ENCODE data around the gene MYD88. TPM values are rescaled to one million over a fixed set of nuclear protein-coding genes. Genes with fewer than 3 reads are reported as not detected.

The MYD88 gene
- total RNA-seq, 2 experiments from 2014 or later, result 69.3 to 70.3 TPM

GRCh38 chr3:38136393-38136776, 2.1 kb upstream of the MYD88 start:
- Mint-ChIP-seq H3K4me3 (peak overlapping the region; percentile 84), H3K4me1 (peaks cover 59% of the 10 kb centered on the region), H3K27me3 (no peaks in the 10 kb centered on the region), H3K36me3 (peaks cover 48% of the 10 kb centered on the region), H3K9me3 (ENCODE audit: low read depth) (no peaks in the 10 kb centered on the region), H3K27ac (peak overlapping the region; percentile 96)
- CTCF ChIA-PET, result interaction anchor here (1.1 to 2.3 kb wide), 8 partner anchors 17 to 210 kb away, joined by 3 to 16 read pairs (median 6); partner anchors contain the start of genes DLEC1, OXSR1 and XYLB
- ATAC-seq (no peak), DNase-seq (peak; percentile 50)

- Mint-ChIP-seq H3K27ac (peak within 1 kb of the TSS; percentile 96), H3K9me3 (ENCODE audit: low read depth) (no peaks in the 10 kb centered on the region), H3K27me3 (no peaks in the 10 kb centered on the region), H3K36me3 (peaks cover 47% of the 10 kb centered on the region), H3K4me1 (peaks cover 63% of the 10 kb centered on the region), H3K4me3 (peak within 1 kb of the TSS; percentile 84)
- CTCF ChIA-PET, result interaction anchor here (0.7 to 2.3 kb wide), 10 partner anchors 17 to 384 kb away, joined by 3 to 16 read pairs (median 6); partner anchors contain the start of genes DLEC1, OXSR1 and XYLB
- DNase-seq (peak; percentile 100), ATAC-seq (peak; percentile 88)
Observed at GRCh38 chr3:38136777-38137614, 1.5 kb upstream of the MYD88 start, which contains the start of gene ACAA1. Gene ACAA1, minus strand, starts transcription at chr3:38137127. Its CDS starts 92 bp downstream, at chr3:38137035.

- ATAC-seq, result peak; percentile 2
- peaks cover 51% of the 10 kb centered on the region for H3K36me3 Mint-ChIP-seq
- CTCF ChIA-PET, result interaction anchor here (0.7 to 2.3 kb wide), 7 partner anchors 22 to 384 kb away, joined by 3 to 16 read pairs (median 7); partner anchors contain the start of genes OXSR1 and XYLB
Observed at GRCh38 chr3:38137615-38138348, 679 bp upstream of the MYD88 start.

GRCh38 chr3:38139191-38139590, 730 bp downstream of the MYD88 start:
- Mint-ChIP-seq H3K4me3 (peak overlapping the region; percentile 84), H3K4me1 (peaks cover 54% of the 10 kb centered on the region), H3K27ac (peak overlapping the region; percentile 96), H3K36me3 (peaks cover 44% of the 10 kb centered on the region), H3K27me3 (no peaks in the 10 kb centered on the region), H3K9me3 (ENCODE audit: low read depth) (no peaks in the 10 kb centered on the region)
- no peak for DNase-seq
- ATAC-seq, result no peak
- CTCF ChIA-PET, result interaction anchor here (0.9 to 2.2 kb wide), 4 partner anchors 9 to 142 kb away, joined by 3 to 10 read pairs (median 4); partner anchors contain the start of gene OXSR1

More at GRCh38 chr3:38137615-38138348, 679 bp upstream of the MYD88 start:
- Mint-ChIP-seq H3K27me3 (no peaks in the 10 kb centered on the region), H3K4me3 (peak overlapping the region; percentile 84), H3K9me3 (ENCODE audit: low read depth) (no peaks in the 10 kb centered on the region), H3K4me1 (peaks cover 63% of the 10 kb centered on the region), H3K27ac (peak overlapping the region; percentile 96)
- peak; percentile 60 for DNase-seq

- Mint-ChIP-seq H3K27me3 (no peaks in the 10 kb centered on the region), H3K27ac (peak overlapping the region; percentile 96), H3K4me3 (peak overlapping the region; percentile 84), H3K9me3 (ENCODE audit: low read depth) (no peaks in the 10 kb centered on the region), H3K4me1 (peaks cover 49% of the 10 kb centered on the region), H3K36me3 (peaks cover 40% of the 10 kb centered on the region)
- CTCF ChIA-PET, result interaction anchor here (1.0 to 2.2 kb wide), 5 partner anchors 9 to 143 kb away, joined by 3 to 10 read pairs (median 3); no protein-coding TSS in a partner anchor
- DNase-seq, result peak; percentile 41
- no peak for ATAC-seq
Observed at GRCh38 chr3:38139652-38140051, 1.2 kb downstream of the MYD88 start.

GRCh38 chr3:38140326-38141172, 2.1 kb downstream of the MYD88 start:
- Mint-ChIP-seq H3K27ac (no peak overlapping the region), H3K27me3 (no peaks in the 10 kb centered on the region), H3K4me3 (peak overlapping the region; percentile 84), H3K9me3 (ENCODE audit: low read depth) (no peaks in the 10 kb centered on the region), H3K36me3 (peaks cover 35% of the 10 kb centered on the region), H3K4me1 (peaks cover 42% of the 10 kb centered on the region)
- ATAC-seq (no peak), DNase-seq (peak; percentile 39)
- CTCF ChIA-PET, result interaction anchor here (0.9 to 2.2 kb wide), 4 partner anchors 13 to 23 kb away, joined by 3 to 10 read pairs (median 4); no protein-coding TSS in a partner anchor

- CTCF ChIA-PET, result interaction anchor here (0.9 to 2.2 kb wide), 2 partner anchors 12 to 22 kb away, joined by 5 to 10 read pairs; no protein-coding TSS in a partner anchor
- peak overlapping the region; percentile 84 for H3K4me3 Mint-ChIP-seq
- no peaks in the 10 kb centered on the region for H3K27me3 Mint-ChIP-seq
- peaks cover 2% of the 10 kb centered on the region for H3K9me3 Mint-ChIP-seq (ENCODE audit: low read depth)
- H3K36me3 Mint-ChIP-seq, result peaks cover 34% of the 10 kb centered on the region
- H3K4me1 Mint-ChIP-seq, result peaks cover 36% of the 10 kb centered on the region
- H3K27ac Mint-ChIP-seq, result no peak overlapping the region
- DNase-seq (peak; percentile 39), ATAC-seq (no peak)
Observed at GRCh38 chr3:38141173-38141951, 2.9 kb downstream of the MYD88 start.

- CTCF ChIA-PET, result no interaction called here
- Mint-ChIP-seq H3K27me3 (no peaks in the 10 kb centered on the region), H3K36me3 (peaks cover 36% of the 10 kb centered on the region), H3K4me3 (no peak overlapping the region), H3K4me1 (peaks cover 36% of the 10 kb centered on the region), H3K27ac (no peak overlapping the region), H3K9me3 (ENCODE audit: low read depth) (peaks cover 3% of the 10 kb centered on the region)
- no peak for ATAC-seq
- DNase-seq, result no peak
Observed at GRCh38 chr3:38141952-38142273, 3.5 kb downstream of the MYD88 start.

GRCh38 chr3:38142959-38143358, 4.5 kb downstream of the MYD88 start:
- H3K27me3 Mint-ChIP-seq, result no peaks in the 10 kb centered on the region
- CTCF ChIA-PET, result no interaction called here
- no peak overlapping the region for H3K4me3 Mint-ChIP-seq
- peaks cover 41% of the 10 kb centered on the region for H3K36me3 Mint-ChIP-seq
- DNase-seq, result no peak
- no peak overlapping the region for H3K27ac Mint-ChIP-seq
- H3K9me3 Mint-ChIP-seq (ENCODE audit: low read depth), result peaks cover 7% of the 10 kb centered on the region
- ATAC-seq, result no peak
- H3K4me1 Mint-ChIP-seq, result peaks cover 32% of the 10 kb centered on the region

- DNase-seq, result no peak
- H3K36me3 Mint-ChIP-seq, result peaks cover 41% of the 10 kb centered on the region
- H3K4me3 Mint-ChIP-seq, result no peak overlapping the region
- H3K4me1 Mint-ChIP-seq, result peaks cover 28% of the 10 kb centered on the region
- H3K9me3 Mint-ChIP-seq (ENCODE audit: low read depth), result peaks cover 7% of the 10 kb centered on the region
- no peaks in the 10 kb centered on the region for H3K27me3 Mint-ChIP-seq
- no peak for ATAC-seq
- H3K27ac Mint-ChIP-seq, result no peak overlapping the region
- CTCF ChIA-PET, result no interaction called here
Observed at GRCh38 chr3:38143511-38143910, 5.0 kb downstream of the MYD88 start.

GRCh38 chr3:38146504-38146903, 8.0 kb downstream of the MYD88 start:
- Mint-ChIP-seq H3K27ac (no peak overlapping the region), H3K27me3 (no peaks in the 10 kb centered on the region), H3K36me3 (peaks cover 25% of the 10 kb centered on the region), H3K9me3 (ENCODE audit: low read depth) (peaks cover 7% of the 10 kb centered on the region), H3K4me1 (peaks cover 21% of the 10 kb centered on the region), H3K4me3 (no peak overlapping the region)
- ATAC-seq, result no peak
- DNase-seq, result no peak
- CTCF ChIA-PET, result no interaction called here

- no peak for ATAC-seq
- no peak overlapping the region for H3K27ac Mint-ChIP-seq
- DNase-seq, result no peak
- H3K9me3 Mint-ChIP-seq (ENCODE audit: low read depth), result peaks cover 7% of the 10 kb centered on the region
- H3K4me1 Mint-ChIP-seq, result peaks cover 23% of the 10 kb centered on the region
- H3K27me3 Mint-ChIP-seq, result no peaks in the 10 kb centered on the region
- no peak overlapping the region for H3K4me3 Mint-ChIP-seq
- H3K36me3 Mint-ChIP-seq, result peaks cover 17% of the 10 kb centered on the region
- CTCF ChIA-PET, result interaction anchor here (1.2 to 1.5 kb wide), 2 partner anchors 16 to 18 kb away, joined by 3 read pairs; partner anchors contain the start of gene OXSR1
Observed at GRCh38 chr3:38147421-38147820, 9.0 kb downstream of the MYD88 start.

All from activated CD8-positive, alpha-beta memory T cell treated with anti-CD3 and anti-CD28 coated beads, Interleukin-2, amount 10 ng/mL, durations not matched to agents 7 days and 5 days (primary cell).